HG02642 (cell line): ENCODE results near the gene MARK1.
A peak's percentile ranks its signal among the peaks of the same experiment; 100 is the strongest.

ENCODE experiments used
- ATAC-seq: cut with Tn5 transposase; IDR thresholded peaks from one replicate; pipeline ENCODE4 v1.9.1; 2021; ENCODE audit warnings: mild to moderate bottlenecking; ENCODE audit not compliant: unreplicated experiment, poor library complexity

MARK1 gene

GRCh38 chr1:220685879-220686278, 157.9 kb downstream of the MARK1 start:
- ATAC-seq: no peak

GRCh38 chr1:220687809-220688208, 159.9 kb downstream of the MARK1 start:
- ATAC-seq: no peak

GRCh38 chr1:220689666-220690065, 161.7 kb downstream of the MARK1 start:
- ATAC-seq: no peak

- ATAC-seq: peak; percentile 96
These were observed 162.5 kb downstream of the MARK1 start, which contains the start of gene C1orf115 for GRCh38 chr1:220690140-220691052. C1orf115 (plus strand) TSS chr1:220690363; CDS start chr1:220690403, 40 bp downstream.

GRCh38 chr1:220691053-220691684, 163.2 kb downstream of the MARK1 start:
- no peak for ATAC-seq

GRCh38 chr1:220692436-220693228, 164.7 kb downstream of the MARK1 start:
- no peak for ATAC-seq

- no peak for ATAC-seq
These were observed 167.0 kb downstream of the MARK1 start for GRCh38 chr1:220694866-220695382.

GRCh38 chr1:220695426-220695825, 167.5 kb downstream of the MARK1 start:
- ATAC-seq: no peak

GRCh38 chr1:220696226-220696862, 168.4 kb downstream of the MARK1 start:
- no peak for ATAC-seq

- no peak for ATAC-seq
These were observed 168.9 kb downstream of the MARK1 start for GRCh38 chr1:220696863-220697231.

- no peak for ATAC-seq
These were observed 169.4 kb downstream of the MARK1 start for GRCh38 chr1:220697326-220697725.

GRCh38 chr1:220698607-220699016, 170.7 kb downstream of the MARK1 start:
- no peak for ATAC-seq

- no peak for ATAC-seq
These were observed 171.1 kb downstream of the MARK1 start for GRCh38 chr1:220699044-220699443.

- ATAC-seq: no peak
These were observed 172.7 kb downstream of the MARK1 start for GRCh38 chr1:220700556-220701179.

GRCh38 chr1:220701974-220702373, 174.0 kb downstream of the MARK1 start:
- peak; percentile 40 for ATAC-seq

GRCh38 chr1:220702733-220703270, 174.9 kb downstream of the MARK1 start:
- ATAC-seq: no peak

GRCh38 chr1:220703305-220703704, 175.4 kb downstream of the MARK1 start:
- ATAC-seq: no peak

- ATAC-seq: no peak
These were observed 177.8 kb downstream of the MARK1 start for GRCh38 chr1:220705782-220706181.

- no peak for ATAC-seq
These were observed 178.5 kb downstream of the MARK1 start for GRCh38 chr1:220706480-220706879.
